HG03432 (cell line): Measurements from ENCODE around the gene NYAP2.
A peak's percentile ranks its signal among the peaks of the same experiment; 100 is the strongest.

ENCODE experiments used
- ATAC-seq: cut with Tn5 transposase; IDR thresholded peaks from one replicate; pipeline ENCODE4 v1.9.1; 2021; ENCODE audit warnings: mild to moderate bottlenecking, moderate library complexity; ENCODE audit not compliant: unreplicated experiment

NYAP2 gene

DNA sequence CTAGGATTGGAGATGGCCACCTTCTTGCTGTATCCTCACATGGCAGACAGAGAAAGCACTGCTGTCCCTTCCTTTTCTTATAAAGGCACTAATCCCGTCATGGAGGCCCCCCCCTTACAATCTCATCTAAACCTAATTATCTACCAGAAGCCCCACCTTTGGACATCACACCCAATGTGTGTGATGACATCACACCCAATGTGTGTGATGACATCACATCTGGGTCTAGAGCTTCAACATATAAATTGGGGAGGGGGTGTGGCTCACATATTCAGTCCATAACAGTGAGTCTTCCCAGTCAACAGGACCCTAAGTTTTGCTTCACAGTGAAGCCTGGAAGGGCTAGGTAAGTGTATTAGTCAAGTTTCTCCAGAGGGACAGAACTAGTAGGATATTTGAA is 213.1 kb downstream of the NYAP2 start:
- ATAC-seq = no peak

DNA sequence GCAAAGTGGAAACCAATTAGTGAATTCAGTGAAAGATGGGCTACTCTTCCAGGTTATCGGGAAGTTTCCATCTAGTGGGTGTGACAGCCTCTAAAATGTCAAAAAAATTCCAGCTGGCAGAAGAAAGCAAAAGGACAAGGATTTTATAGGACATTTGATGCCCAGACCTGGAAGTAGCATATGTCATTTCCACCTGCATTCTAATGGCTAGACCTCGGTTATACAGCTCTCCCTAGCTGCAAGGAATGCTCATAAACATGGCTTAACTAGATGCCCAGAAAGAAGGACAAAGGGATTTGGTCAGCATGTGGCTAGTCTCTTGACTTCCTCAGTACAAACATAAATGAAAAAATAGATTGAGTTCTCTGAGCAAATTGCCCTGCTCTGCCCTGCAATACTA is 215.4 kb downstream of the NYAP2 start:
- ATAC-seq = no peak

DNA sequence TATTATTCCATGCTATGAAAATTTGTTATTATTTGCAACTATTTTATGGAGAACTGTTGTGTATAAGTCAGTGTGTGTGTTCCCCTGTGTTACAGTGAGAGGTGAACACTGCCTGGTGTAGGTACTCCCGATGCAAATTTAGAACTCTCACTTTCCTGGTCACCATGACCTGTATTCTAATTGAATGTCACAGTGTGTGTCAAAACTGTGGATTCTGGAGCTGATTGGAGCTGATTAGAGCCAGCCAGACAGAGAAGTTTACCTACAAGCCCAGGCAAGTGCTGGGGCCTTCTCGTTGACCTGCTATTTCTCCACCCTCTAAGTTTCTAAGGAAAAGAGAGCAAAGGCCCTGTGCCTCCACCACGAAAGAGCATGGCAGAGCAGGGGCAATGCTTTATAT is 216.0 kb downstream of the NYAP2 start:
- no peak for ATAC-seq

DNA sequence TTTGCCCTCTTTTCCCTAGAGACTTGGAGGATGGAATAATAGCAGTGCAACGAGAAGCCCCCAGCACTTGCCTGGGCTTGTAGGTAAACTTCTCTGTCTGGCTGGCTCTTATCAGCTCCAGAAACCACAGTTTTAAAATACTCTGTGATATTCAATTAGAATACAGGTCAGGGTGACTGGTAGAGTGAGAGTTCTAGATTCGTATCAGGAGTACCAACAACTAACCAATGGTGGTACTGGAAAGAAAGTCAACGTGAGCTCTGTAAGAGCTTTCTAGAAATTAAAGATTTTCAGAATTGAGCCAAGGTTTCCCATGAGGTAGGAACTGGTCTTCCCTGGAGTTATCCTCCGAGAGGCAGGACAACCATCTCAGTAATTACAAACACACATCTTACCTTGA is 216.9 kb downstream of the NYAP2 start:
- ATAC-seq = no peak

DNA sequence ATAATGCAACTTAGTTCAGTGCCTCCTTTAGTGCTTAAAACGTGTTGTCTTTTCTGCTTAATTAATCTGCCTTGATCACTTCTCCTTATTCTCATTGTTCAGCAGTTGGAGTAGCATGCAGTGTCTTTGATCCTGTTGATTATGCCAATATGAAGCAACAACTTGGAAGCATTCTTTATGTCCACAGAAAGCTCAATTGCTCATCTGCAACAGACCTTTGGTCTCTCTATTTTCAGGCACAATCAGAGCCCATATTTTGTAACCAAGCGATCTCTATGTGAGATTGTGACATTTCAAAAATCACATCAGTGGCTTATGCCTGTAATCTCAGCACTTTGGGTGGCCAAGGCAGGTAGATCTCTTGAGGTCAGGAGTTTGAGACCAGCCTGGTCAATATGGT is 217.3 kb downstream of the NYAP2 start:
- no peak for ATAC-seq

DNA sequence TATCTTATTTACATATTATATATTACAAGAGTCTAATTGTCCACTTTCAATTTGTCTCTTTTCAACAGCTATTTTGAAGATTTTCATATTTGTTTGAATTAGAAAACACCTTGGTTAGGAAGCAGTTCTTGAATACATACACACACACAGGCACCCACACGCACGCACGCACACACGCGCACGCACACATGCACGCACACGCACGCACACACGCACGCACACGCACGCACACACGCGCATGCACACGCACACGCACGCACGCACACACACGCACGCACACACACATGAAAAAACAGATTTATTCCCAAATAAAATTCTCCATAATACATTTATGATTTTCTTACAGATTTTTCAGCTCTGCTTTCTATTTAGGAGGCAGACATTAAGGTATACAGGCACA is 220.7 kb downstream of the NYAP2 start:
- no peak for ATAC-seq

DNA sequence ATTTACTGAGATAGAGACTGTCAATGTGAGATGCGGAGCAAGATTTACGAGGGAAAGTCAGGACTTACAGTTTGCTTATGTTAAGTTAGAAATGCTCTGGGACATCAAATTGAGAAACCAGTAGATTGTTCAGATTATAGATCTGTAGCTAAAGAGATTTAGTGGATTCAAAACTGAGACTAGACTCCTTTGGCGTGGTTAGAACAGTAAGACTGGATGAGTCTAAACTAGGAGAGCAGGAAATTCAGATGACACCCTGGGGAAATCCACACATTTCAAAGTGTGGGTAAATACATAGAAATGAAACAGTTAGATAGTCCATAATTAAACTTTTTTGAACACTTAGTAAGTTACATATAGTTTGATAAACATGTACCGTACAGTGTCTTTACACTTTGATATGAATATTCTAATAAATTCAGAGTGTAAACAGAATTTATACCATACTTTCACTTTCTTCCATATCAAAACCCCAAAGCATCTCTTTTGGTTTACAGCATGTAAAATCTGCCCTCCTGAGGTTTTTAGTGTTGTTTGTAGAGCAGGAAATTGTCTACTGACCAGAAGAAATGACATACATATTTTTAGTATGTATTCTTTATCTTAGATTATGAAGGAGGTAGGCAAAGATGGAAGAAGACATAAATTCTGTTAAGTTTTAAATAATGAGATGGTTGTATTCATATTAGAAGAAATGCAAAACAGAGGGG is 231.5 kb downstream of the NYAP2 start:
- no peak for ATAC-seq

DNA sequence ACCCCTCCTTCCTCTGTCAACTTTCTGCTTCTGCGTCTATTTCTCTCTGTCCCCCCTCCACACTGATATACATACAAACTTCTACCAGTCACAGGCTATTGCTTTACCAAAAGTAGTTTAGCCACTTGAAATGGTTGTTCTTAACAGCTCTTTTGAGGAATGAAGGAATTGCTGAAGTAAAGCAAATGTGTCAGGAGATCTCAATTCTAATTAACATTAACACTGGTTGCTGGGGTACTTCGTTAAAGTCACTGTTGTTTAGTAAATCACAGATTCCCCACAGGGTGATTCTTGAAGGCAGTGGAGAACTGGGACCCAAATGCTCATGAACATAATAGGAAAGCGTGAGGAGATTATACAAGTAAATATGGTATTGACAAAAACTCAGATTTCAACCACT is 232.8 kb downstream of the NYAP2 start:
- ATAC-seq = no peak

DNA sequence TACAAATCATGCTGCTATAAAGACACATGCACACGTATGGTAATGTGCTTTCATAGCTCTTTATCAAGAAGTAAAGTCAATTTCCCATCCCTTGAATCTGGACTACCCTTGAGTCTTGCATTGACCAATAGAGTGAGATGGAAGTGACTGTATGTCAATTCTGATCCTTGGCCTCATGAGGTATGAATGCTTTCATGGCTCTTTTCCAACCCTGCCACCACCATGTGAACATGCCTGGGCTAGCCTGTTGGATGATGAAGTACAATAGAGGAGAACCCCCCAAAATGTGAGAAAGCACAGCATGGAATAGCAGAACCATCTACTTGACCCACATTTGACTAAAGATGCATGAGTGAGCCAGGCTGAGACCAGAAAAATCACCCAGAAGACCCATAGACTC is 237.0 kb downstream of the NYAP2 start:
- ATAC-seq = no peak

DNA sequence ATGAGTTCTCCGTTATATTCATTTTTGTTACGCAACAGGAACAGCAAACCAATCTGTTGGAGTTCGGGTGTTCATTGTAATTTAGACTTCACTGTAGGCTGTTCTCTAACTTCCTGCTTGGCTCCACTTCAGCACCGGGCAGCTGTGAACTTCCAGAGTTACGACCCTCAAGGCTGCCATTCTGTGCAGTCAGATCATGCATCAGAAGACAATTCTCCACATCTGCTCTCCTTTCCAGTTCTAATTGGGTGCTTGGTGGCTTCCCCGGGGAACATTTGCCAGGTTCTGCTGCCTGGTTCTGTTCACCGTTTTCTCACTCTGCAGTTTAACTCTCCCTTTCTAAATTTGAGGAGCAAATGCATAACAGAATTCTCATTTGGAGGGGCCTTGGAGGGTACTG is 237.7 kb downstream of the NYAP2 start:
- ATAC-seq = no peak

DNA sequence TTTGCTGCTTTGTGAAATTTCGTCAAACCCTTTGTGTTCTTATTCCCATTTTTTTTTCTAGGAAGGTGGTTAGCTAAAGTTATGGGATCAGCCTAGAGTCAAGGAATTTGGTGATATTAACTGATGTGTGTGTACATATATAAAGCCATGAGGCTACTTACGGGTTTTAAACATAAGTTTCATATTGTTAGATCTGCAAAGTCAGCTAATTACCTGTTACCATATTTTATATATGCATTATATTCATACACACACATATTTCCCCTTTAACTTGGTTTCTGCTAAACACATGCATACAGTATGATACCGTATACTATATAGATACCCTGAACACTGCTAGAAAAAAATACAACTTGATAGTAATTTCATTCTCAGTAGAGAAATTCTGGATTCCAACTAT is 241.0 kb downstream of the NYAP2 start:
- ATAC-seq = no peak

DNA sequence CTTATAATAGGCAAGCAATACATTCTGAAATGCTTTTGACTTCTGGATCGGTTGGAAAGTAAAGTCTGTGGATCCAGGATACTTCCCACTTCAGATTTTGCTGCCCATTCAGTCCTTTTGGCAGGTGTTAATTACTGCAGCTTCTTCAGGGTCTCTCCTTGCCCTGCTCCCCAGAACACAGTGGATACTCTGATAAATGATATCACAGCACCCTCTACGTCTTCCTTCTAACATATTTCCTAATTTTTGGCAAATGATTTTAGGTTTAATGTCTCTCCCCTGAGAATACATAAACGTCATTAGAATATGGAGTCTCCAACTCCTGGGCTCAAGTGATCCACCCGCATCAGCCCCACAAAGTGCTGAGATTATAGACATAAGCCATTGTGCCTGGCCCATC is 249.8 kb downstream of the NYAP2 start:
- ATAC-seq = no peak

DNA sequence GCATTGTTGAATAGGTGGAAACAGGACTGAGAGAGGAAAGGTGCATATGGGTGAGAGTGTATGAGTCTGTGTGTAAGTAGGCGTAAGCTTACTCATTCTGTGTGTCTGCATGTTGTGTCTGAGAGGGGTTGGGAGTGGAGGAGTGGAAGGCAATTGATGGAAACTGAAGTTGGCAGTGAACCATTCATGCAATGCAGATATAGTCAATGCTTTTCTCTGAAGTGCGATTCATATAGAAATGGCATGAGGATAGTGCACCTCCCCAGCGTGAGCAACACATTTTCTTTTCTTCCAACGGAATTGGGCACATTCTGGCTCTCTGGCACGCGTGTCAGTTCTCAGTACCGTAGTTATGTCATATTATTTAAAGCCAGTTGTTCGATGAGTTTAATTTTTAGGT is 250.5 kb downstream of the NYAP2 start:
- no peak for ATAC-seq

DNA sequence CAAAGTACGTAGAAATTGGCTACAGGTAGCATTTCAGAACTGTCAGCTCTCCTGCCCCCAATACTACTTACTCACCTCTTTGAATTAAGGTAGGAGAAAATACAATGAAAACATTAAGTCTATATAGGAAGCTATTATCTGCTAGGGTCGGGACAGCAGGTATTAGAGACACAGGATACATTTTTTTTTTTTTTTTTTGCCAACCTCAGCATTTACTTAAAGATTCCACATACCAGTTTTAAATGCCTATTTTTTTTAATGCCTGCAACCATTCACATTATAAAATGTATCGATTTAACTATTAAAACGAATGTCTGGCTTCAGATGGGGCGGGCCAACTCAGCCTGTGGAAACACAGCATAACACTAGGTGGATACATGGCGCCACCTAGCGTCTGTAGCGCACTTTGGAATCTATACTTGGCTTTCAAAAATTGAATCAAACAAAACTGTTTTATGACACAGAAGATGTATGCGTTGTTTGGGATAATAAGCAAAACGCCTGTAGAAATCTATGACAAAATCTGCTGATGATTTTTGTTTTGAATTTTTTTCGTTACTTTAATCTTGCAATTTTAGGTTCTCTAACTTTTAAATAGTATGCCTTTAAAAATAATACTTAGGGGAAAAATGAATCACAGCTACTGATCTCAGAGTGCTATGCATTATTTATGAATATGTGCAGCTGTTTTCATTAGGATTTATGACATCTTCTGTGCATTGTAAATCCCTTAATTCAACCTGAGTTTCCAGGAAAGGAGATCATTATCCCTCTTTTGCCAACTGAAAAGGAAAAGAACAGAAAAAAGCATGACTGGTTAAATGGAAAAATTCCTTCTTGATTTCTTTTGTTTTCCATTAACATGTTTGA is 261.0 kb downstream of the NYAP2 start:
- ATAC-seq = peak; percentile 81

DNA sequence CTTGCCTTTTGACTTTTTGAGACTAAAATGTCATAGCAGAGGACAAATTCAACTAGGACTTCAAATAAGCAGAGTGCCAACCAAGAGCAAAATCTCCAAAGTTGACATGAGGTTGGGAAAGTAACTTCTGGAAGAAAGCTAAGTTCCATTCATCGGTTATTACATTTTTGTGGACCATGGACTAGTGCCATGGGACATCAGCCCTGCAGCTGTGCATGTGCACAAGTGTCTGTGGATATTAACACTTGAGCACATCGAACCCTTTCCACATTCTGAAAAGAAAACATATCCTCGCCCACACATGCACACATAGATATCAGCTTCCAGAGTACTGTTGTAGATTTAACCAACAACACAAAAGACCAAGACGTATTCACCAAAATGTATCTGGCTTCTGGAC is 262.6 kb downstream of the NYAP2 start:
- no peak for ATAC-seq

DNA sequence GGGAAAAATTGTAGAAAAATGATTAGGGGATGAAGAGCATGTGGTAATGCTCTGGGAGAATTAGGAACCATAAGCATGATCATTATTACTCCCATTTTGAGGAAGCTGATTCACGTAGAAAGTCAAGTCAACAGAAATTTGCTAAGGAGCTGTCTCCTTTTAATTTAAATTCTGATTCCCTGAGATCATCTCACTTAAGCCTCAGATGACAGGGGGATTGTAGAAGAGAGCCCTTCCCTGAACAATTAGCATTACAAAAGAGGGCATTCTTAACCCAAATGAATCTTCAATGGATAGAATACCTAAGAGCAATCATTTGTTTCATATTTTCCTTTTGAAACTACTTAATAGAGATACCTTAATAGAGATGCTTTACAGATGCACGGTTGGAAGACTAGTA is 267.9 kb downstream of the NYAP2 start:
- ATAC-seq = no peak

DNA sequence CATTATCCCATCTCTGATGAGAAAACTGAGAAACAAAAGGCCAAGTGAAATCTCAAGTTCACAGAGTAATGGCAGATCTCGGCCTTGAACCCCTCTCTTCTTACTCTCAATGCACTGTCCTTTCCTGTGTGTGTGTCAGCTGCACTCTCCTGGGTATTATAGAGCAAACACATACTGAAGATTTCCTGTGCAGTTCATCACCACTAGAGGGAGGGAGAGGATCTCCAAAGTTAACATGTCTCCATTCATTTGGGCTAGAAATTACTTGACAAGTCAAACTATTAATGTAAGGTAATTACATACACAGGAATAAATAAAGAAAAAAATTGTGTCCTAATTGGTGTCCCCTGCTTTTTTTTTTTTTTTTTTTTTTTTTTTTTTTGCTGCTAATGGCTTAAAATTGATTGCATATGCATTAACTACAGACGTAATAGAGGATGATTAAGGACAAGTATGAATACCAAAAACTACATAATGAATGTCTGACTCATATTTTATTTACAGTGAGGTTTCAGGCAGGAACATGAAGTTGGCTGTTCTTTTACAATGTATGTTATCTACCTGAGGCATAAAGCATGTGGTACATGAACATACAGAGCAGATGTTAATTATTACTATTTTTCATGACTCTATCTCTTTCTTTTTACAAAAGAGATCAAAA is 269.2 kb downstream of the NYAP2 start:
- peak; percentile 92 for ATAC-seq

DNA sequence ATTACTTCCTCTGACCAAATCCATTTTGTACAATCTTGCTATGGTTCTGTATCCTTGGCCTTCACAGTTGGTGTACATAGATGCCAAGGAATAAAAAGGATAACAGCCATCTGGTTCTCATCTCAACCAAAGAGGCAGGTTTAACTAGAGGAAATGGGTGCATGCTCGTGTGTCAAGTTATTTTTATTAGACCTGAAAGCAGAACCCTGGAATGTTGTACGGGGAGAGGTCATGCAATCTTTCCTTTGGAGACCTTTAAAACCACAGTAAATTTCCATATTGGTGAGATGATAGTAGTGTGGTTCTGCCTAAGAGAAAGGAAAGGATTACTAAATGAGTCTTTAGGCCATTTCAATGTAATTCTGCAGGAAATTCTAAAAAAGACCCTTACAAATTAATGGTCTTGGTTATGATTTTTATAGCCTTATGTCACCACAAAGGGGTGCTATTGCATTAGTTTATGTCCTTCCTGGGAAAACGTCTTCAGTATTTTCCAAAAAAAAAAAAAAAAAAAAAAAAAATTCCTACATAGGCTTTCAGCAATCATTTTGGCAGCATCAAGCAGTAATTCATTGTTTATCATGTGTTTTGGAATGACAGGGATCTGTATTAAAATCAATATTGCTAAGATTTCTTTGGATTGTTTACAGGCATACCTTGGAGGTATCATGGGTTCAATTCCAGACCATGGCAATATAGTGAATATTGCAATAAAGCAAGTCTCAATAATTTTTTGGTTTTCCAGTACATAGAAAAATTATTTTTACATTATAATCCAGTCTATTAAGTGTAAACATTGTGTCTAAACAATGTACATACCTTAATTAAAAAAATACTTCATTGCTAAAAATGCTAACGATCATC is 270.8 kb downstream of the NYAP2 start:
- ATAC-seq = no peak

DNA sequence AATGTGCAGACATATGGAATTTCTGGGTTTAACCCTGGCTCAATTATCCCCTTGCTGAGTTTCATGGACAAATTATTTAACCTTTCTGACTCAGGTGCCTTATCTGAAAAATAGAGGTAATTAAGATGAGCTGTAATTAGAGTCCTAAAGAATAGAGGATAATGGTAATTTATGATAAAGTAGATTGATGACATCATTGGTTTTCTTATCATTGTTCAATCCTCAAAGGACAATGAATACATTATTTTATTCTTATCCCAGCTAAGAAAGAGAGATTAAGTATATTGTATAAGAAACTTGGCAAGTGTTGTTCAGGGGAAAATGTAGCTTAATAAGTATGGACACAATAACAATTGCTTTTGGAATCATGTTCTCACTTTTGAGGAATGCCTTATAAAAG is 279.3 kb downstream of the NYAP2 start:
- ATAC-seq = no peak

DNA sequence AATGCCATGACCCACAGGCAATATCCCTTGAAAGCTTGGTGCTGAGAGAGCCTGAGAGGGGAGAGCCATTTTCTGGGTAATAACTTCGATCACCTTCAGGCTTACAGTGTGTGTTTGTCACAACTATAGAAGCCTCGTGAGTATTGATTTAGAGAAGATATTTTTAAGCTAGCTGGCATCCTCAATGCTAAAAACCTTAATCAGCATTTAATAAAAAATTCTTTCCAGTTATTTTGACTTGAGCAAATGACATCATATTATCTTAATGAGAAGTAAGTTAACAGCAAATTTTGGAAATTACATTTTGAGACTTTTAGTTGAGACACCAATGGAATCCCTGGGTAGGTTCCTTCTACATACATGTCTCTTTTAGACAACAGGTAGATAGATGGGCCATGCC is 283.7 kb downstream of the NYAP2 start:
- no peak for ATAC-seq

DNA sequence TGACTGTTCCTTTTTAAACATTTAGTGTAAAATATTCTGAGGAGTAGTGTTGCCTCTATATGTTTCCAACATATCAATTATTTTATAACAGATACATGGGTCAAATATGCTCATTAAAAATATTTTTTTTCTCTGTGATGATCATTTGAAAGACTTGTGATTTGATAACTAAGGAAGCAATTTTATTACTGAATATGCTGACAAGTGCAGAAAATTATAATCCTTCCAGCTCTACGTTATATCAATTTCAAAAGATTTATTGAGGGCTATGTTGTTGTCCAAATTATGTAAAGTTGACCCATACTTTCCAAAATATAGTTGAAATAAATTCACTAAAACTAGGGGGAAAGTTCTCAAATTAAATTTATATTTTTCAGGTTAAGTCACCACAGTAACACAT is 290.6 kb downstream of the NYAP2 start:
- no peak for ATAC-seq
